GM13977 (cell line): ENCODE measurements around the gene SPIB.

Experiments
- DNase-seq: peaks from one replicate; pipeline ENCODE4 v3.0.0; 2012; ENCODE audit warnings: low spot score
- in situ Hi-C: fragments of 300-500 bp; cut with MboI; formaldehyde crosslinking; loops from one replicate; pipeline ENCODE4 v1.12.0; 2022; ENCODE audit warnings: low sequenced_read_pairs, low pct_unique_long_range_greater_than_20kb, mixed read lengths, inconsistent platforms; ENCODE audit not compliant: unreplicated experiment
- TF ChIP-seq, protein P1 (sequence below): IDR thresholded peaks from 2 replicates; pipeline ENCODE4 v1.5.1; 2012; ENCODE audit warnings: mild to moderate bottlenecking, control low read depth; ENCODE audit not compliant: insufficient read depth; ENCODE audit errors: extremely low read depth, missing control alignments

Gene SPIB

DNA sequence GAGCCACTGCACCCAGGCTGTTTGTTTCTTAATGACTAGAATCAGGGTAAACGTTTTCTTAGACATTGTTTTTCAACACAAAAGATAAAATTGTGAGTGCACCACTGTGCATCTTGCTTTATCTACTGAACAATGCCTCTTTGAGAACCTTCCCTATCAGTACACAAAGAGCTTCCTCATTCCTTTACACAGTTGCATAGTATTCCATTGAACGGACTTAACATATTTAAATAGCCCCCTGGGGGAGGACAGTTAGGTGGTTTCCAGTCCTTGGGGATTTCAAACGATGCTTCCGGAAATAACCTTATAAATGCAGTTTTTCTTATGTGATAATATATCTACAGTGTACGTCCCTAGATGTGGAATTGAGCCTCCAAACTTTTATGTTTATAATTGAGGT, 26.0 kb upstream of the SPIB start:
- DNase-seq: no peak
- TF ChIP-seq, protein P1, sequence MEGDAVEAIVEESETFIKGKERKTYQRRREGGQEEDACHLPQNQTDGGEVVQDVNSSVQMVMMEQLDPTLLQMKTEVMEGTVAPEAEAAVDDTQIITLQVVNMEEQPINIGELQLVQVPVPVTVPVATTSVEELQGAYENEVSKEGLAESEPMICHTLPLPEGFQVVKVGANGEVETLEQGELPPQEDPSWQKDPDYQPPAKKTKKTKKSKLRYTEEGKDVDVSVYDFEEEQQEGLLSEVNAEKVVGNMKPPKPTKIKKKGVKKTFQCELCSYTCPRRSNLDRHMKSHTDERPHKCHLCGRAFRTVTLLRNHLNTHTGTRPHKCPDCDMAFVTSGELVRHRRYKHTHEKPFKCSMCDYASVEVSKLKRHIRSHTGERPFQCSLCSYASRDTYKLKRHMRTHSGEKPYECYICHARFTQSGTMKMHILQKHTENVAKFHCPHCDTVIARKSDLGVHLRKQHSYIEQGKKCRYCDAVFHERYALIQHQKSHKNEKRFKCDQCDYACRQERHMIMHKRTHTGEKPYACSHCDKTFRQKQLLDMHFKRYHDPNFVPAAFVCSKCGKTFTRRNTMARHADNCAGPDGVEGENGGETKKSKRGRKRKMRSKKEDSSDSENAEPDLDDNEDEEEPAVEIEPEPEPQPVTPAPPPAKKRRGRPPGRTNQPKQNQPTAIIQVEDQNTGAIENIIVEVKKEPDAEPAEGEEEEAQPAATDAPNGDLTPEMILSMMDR: no peak
- in situ Hi-C loops: no loop called here

DNA sequence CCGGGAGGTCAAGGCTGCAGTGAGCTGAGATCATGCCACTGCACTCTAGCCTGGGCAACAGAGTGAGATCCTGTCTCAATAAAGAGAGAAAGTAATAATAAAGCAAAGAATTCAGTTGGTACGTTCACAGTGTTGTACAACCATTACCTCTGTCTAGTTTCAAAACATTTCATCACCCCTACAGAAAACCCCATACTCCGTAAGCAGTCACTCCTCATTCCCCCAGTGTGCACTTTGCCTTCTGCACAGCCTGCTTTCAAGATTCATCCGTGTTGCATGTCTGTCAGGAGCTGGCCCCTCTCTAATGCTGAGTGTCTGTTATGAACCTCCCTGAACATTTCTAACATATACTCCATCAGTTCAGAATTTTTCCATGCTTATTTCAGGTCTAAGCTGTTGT, 25.1 kb upstream of the SPIB start:
- TF ChIP-seq, protein P1: no peak
- in situ Hi-C loops: no loop called here
- DNase-seq: no peak

DNA sequence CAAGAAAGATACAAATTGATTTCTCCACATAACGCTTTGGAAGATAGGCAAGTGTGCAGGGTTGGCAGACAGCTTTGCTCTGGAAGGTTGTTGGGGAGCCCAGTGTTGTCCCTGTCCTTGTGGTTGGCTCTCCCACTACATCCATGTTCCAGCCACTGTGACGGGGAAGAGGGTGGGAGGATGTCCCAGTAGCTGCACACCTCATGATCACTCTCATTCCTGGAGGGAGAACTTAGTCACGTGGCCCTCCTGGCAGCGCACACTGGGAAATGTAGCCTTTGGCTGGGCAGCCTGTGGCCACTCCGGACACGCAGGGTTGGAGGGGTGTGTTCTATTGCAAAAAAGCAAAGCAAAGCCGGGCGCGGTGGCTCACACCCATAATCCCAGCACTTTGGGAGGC, 24.7 kb upstream of the SPIB start:
- TF ChIP-seq, protein P1: no peak
- in situ Hi-C loops: no loop called here
- DNase-seq: no peak

DNA sequence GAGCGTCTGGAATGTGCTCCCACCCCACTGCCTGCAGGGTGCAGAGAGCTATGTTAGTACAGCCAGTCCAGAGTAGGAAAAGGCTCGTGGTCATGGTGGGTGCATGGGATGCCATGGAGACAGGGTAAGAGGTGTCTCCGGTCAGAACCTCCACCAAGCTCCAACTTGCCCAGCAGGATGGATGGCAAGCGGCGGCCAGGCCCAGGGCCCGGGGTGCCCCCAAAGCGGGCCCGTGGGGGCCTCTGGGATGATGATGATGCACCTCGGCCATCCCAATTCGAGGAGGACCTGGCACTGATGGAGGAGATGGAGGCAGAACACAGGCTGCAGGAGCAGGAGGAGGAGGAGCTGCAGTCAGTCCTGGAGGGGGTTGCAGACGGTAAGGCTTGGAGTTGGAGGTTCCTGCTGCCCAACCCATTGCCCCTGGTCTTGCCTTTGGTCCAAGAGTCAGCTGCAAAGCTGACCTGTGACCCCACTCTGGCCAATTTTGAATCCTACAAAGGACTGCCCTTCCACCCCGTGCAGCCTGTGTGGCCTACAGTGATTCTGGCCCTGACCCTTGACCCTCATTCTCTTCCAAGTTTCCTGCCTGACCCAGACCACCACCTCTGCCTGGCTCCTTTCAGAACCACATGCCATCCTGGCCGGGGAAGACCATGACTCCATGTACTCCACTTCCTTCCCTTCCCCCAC, 19.9 kb upstream of the SPIB start:
- TF ChIP-seq, protein P1: no peak
- in situ Hi-C loops: no loop called here
- no peak for DNase-seq

DNA sequence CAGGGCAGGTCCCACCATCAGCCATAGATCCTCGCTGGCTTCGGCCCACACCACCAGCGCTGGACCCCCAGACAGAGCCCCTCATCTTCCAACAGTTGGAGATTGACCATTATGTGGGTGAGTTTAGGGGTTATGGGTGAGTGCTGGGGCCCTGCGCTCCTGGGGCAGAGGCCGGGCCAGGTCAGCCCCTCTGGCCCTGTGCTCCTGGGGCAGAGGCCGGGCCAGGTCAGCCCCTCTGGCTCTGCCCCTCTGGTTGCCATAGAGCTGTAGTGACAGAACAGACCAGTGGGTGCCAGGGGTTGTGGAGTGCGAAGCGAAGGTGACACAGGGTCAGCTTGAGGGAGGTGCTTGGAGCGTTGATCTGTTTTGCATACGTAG, 19.4 kb upstream of the SPIB start:
- in situ Hi-C loops: no loop called here
- TF ChIP-seq, protein P1: no peak
- no peak for DNase-seq

DNA sequence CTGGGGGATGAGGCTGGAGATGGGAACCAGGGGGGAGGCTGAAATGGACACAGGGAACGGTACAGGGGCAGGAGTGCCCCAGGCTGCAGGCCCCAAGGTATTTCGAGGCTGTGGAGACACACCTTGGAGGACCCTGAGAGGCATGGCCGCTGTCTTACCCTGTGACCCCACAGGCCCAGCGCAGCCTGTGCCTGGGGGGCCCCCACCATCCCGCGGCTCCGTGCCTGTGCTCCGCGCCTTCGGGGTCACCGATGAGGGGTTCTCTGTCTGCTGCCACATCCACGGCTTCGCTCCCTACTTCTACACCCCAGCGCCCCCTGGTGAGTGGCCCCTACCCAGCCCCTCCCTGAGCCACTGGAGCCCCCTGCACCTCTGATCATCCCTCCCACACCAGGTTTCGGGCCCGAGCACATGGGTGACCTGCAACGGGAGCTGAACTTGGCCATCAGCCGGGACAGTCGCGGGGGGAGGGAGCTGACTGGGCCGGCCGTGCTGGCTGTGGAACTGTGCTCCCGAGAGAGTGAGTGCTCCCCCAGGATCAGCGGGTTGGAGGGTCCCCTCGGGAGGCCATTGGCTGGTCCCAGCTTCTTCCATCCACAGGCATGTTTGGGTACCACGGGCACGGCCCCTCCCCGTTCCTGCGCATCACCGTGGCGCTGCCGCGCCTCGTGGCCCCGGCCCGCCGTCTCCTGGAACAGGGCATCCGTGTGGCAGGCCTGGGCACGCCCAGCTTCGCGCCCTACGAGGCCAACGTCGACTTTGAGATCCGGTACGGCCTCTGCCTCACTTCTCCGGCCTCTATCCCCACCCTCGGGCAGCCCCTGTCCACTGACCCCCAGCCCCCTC, 16.9 kb upstream of the SPIB start:
- TF ChIP-seq, protein P1: no peak
- DNase-seq: no peak
- in situ Hi-C loops: no loop called here
